ENCODE data around the gene PSME3.

DNA sequence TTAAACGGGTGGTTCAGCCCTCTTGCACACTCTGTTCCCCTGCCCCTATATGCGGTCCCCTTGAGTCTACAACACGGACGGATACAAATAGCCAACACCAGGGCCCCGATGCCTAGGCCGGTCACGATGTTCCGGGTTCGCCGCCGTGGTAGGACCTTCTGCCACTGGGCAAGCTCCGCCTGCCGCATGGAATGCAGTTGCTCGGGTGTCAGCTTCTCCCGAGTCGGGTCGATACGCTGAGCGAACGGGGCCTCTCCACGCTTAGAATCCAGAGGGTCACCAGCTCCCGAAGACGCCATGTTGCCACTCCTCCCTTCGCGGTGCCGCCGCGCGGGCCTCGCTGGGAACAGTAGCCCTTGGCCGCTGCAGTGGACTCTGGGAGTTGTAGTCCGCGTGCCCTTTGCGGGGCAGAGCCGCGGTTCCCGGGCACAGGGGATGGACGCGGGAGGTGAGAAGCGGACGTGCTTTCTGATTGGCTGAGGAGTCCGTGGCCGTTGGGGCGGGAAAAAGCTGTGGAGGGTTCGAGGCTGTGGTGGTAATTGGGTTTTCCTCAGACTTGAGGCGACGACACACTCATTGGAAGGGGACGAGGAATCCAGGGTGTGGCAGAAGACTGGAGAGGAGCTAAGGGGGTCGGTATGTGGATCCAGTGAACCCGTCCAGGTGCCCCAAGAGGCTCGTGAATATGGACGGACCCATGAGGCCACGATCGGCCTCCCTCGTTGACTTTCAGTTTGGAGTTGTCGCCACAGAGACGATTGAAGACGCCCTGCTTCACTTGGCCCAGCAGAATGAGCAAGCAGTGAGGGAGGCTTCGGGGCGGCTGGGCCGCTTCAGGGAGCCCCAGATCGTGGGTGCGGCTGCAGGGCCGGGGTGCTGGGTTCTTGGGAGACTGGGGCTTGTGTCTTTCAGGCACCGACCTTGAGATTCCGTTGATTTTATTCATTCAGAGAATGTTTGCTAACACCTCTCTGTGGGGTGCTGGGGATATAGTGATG lies 34.5 kb upstream of the PSME3 start, which contains the start of the genes CNTD1 and COA3:
- TF ChIP-seq, protein P1, sequence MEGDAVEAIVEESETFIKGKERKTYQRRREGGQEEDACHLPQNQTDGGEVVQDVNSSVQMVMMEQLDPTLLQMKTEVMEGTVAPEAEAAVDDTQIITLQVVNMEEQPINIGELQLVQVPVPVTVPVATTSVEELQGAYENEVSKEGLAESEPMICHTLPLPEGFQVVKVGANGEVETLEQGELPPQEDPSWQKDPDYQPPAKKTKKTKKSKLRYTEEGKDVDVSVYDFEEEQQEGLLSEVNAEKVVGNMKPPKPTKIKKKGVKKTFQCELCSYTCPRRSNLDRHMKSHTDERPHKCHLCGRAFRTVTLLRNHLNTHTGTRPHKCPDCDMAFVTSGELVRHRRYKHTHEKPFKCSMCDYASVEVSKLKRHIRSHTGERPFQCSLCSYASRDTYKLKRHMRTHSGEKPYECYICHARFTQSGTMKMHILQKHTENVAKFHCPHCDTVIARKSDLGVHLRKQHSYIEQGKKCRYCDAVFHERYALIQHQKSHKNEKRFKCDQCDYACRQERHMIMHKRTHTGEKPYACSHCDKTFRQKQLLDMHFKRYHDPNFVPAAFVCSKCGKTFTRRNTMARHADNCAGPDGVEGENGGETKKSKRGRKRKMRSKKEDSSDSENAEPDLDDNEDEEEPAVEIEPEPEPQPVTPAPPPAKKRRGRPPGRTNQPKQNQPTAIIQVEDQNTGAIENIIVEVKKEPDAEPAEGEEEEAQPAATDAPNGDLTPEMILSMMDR (IDR thresholded peaks at IDR 0.05): peak in 1 of 6 experiments; percentile 16
- no peak for TF ChIP-seq POLR2A (IDR thresholded peaks at IDR 0.05)
